ENCODE results near the gene ERC2.

GRCh38 chr3:55797775-55798174 lies 670.5 kb downstream of the ERC2 start:
- no peak for TF ChIP-seq CTCF (conservative IDR thresholded peaks at IDR 0.05; ENCODE audit: low read depth, low read length)
- no peak for TF ChIP-seq EZH2 (IDR thresholded peaks at IDR 0.05; ENCODE audit: borderline replicate concordance, low read depth, low read length, poor library complexity, severe bottlenecking)

All from A673 (cell line).